HL-60 (cell line): Measurements from ENCODE around the gene NADK.

Source experiments
- CTCF ChIP-seq: IDR thresholded peaks from one replicate; pipeline ENCODE4 v1.5.1; 2011; ENCODE audit warnings: low read length, control low read depth, inconsistent platforms; ENCODE audit not compliant: insufficient read depth
- POLR2AphosphoS5 ChIP-seq: IDR thresholded peaks from 2 replicates; pipeline ENCODE4 v1.6.1; 2012; ENCODE audit warnings: low read depth

GRCh38 chr1:1761504-1762376, 16.5 kb downstream of the NADK start:
- TF ChIP-seq POLR2AphosphoS5 (no peak), CTCF (no peak)
